PFSK-1 (cell line): Measurements from ENCODE around the gene MRTFA.

Source experiments
- FOXP2 ChIP-seq: optimal IDR thresholded peaks from 2 replicates; pipeline ENCODE3; 2011; ENCODE audit warnings: borderline replicate concordance, control low read depth, inconsistent platforms; ENCODE audit not compliant: insufficient read depth; ENCODE audit errors: extremely low read length, extremely low read depth
- POLR2AphosphoS5 ChIP-seq: IDR thresholded peaks from 2 replicates; pipeline ENCODE4 v1.6.1; 2012; ENCODE audit warnings: low read depth, mild to moderate bottlenecking, control low read depth, low read length, moderate library complexity
- REST ChIP-seq, 2 experiments: IDR thresholded peaks; 2 replicates each; pipeline versions ENCODE4 v1.6.1 to v1.8.0; 2011 to 2012; ENCODE audit warnings: low read depth in 2 of 2, low read length in 2 of 2, control low read depth in 1 of 2, inconsistent platforms in 1 of 2, mild to moderate bottlenecking in 1 of 2, moderate library complexity in 1 of 2; ENCODE audit not compliant: insufficient read depth in 1 of 2
- SIN3A ChIP-seq: IDR thresholded peaks from 2 replicates; pipeline ENCODE4 v1.6.1; 2012; ENCODE audit warnings: mild to moderate bottlenecking, low read length, moderate library complexity, borderline replicate concordance; ENCODE audit not compliant: insufficient read depth
- TAF1 ChIP-seq: IDR thresholded peaks from 2 replicates; pipeline ENCODE4 v1.6.1; 2012; ENCODE audit warnings: low read length, control low read depth, borderline replicate concordance; ENCODE audit not compliant: insufficient read depth

The MRTFA gene

DNA sequence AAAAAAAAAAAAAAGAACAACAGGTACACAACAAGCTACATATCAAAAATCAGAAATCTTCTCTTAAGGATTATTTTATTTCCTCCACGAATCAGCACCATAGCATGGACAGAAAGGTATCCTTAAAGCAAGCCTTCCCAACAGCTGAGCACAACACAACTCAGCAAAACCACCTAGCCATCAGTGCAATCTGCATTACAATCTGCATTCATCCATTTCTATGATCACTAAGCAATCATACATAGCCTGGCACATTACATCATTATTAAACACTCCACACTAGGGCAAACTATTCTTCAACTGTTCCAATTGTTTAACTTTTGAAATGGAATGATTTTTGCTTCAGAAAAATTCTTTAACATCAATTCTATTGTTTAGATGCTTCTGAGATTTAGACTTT lies 29.0 kb downstream of the MRTFA start:
- no peak for TF ChIP-seq REST (IDR thresholded peaks at IDR 0.05; ENCODE audit: insufficient read depth in 1 of 2, low read depth in 2 of 2, low read length in 2 of 2)
- no peak for TF ChIP-seq FOXP2
- no peak for TF ChIP-seq SIN3A
- no peak for TF ChIP-seq TAF1

DNA sequence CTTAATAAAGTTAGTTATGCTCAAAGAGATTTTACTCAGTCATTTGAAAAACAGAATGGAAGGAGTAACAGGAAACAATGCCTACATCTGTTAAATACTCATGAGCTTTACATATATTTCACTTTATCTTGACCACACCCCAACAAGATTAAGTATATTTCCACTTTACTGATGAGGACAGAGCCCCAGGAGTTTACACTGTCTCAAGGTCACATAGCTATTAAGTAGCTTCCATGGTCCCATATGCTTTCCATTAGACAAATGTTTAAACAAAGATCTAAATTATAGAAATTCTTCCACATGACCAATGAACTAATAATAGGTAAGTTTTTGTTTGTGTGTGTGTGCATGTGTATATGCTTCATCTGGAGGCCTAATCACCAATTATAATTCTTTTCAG lies 30.2 kb downstream of the MRTFA start:
- TF ChIP-seq SIN3A (no peak), POLR2AphosphoS5 (no peak), TAF1 (no peak), FOXP2 (no peak), REST (IDR thresholded peaks at IDR 0.05; ENCODE audit: insufficient read depth in 1 of 2, low read depth in 2 of 2, low read length in 2 of 2) (no peak)

- TF ChIP-seq TAF1, result no peak
- TF ChIP-seq SIN3A, result no peak
- no peak for TF ChIP-seq POLR2AphosphoS5
- no peak for TF ChIP-seq FOXP2
- no peak for TF ChIP-seq REST (IDR thresholded peaks at IDR 0.05; ENCODE audit: insufficient read depth in 1 of 2, low read depth in 2 of 2, low read length in 2 of 2)
Observed at GRCh38 chr22:40605761-40606160, 30.8 kb downstream of the MRTFA start.

DNA sequence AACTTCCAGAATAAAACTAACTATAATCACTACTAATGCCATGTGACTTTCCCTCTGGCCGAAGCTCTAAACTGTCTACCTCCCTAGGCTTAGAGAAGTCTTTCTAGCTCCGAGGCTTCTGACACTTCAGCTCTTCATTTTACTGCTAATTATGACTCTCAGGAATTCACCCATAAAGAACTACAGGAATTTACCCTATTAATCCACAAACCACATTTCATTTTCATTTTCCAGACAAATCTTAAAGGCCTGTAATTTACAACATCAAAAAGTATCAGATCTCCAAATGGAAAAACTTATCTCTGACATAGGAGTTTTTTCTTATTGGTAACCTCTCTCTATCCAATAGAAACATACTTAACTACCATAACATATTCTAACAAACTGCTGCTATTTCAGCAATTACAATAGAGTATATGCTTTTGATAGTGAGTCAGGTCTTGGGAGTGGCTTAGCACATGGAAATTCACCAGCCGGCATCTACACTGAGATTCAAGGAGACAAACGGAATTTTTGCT lies 33.4 kb downstream of the MRTFA start:
- TF ChIP-seq SIN3A (no peak), FOXP2 (no peak), REST (IDR thresholded peaks at IDR 0.05; ENCODE audit: insufficient read depth in 1 of 2, low read depth in 2 of 2, low read length in 2 of 2) (no peak), POLR2AphosphoS5 (no peak), TAF1 (no peak)

GRCh38 chr22:40602231-40602630 lies 34.3 kb downstream of the MRTFA start:
- TF ChIP-seq POLR2AphosphoS5 (no peak), FOXP2 (no peak), SIN3A (no peak)
